GM21528 (cell line): ENCODE measurements around the gene MAL.
"Not testable (repeated sequence)": the region's sequence is repeated elsewhere in the genome, so short reads cannot be mapped to it uniquely, and the experiment has no call there.

Experiments used
- ATAC-seq: cut with Tn5 transposase; IDR thresholded peaks from one replicate; pipeline ENCODE4 v1.9.1; 2021; ENCODE audit warnings: mild to moderate bottlenecking, moderate library complexity; ENCODE audit not compliant: unreplicated experiment, low FRiP score

Gene MAL

GRCh38 chr2:95031076-95031725 lies 5.7 kb downstream of the MAL start:
- ATAC-seq = no peak

DNA sequence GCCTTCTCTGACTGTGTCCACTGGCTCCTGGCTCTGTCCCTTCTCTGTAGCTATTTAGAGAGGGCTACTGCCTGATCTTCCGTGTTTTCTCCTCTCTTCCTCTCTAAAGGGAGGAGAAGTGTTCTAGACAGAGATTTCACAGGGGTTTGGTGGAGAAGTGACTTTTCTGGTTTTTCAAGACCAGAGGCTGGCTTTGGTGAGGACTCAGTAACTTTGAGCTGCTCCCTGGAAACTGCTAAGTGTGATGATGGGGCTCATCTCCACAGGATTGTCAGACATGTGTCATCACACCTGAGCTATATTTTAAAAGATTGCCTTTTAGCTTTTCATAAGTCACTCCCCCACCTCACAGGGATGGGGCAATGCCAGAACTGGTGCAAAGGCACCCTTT lies 6.2 kb downstream of the MAL start:
- no peak for ATAC-seq

- ATAC-seq = no peak
Measured at GRCh38 chr2:95032341-95032740, 6.8 kb downstream of the MAL start.

- ATAC-seq = no peak
Measured at GRCh38 chr2:95032868-95033603, 7.5 kb downstream of the MAL start.

GRCh38 chr2:95034221-95034620 lies 8.7 kb downstream of the MAL start:
- no peak for ATAC-seq

DNA sequence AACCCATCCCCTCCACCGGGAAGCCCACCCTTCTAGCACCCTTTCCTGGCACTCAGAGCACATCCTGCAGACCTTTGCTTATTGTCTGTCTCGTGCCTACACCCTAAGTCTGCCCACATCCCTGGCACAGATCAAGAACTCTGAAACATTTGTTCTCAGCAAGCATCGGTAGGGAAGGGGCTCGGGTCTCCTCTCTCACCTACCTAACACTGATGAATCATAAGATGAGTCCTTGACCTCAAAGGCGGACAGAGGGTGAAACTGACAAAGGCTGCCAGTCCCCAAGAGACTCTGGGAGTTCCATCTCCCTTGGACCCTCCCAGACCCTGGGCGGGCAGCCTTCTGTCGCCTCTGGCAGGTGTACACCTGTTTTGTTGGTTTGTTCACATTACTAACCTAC lies 9.3 kb downstream of the MAL start:
- no peak for ATAC-seq

DNA sequence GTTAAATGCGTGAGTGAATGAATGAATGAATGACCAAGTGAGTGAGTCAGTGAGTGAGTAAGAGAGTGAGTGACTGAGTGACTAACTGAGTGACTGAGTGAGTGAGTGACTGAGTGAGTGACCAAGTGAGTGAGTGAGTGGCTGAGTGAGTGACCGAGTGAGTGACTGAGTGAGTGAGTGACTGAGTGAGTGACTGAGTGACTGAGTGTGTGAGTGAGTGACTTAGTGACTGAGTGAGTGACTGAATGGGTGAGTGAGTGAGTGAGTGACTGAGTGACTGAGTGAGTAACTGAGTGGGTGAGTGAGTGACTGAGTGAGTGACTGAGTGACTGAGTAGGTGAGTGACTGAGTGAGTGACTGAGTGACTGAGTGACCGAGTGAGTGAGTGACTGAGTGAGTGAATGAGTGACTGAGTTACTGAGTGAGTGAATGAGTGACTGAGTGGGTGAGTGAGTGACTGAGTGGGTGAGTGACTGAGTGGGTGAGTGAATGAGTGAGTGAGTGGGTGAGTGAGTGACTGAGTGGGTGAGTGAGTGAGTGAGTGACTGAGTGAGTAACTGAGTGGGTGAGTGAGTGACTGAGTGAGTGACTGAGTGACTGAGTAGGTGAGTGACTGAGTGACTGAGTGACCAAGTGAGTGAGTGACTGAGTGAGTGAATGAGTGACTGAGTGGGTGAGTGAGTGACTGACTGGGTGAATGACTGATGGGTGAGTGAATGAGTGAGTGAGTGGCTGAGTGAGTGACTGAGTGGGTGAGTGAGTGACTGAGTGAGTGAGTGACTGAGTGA lies 11.3 kb downstream of the MAL start:
- no peak for ATAC-seq

DNA sequence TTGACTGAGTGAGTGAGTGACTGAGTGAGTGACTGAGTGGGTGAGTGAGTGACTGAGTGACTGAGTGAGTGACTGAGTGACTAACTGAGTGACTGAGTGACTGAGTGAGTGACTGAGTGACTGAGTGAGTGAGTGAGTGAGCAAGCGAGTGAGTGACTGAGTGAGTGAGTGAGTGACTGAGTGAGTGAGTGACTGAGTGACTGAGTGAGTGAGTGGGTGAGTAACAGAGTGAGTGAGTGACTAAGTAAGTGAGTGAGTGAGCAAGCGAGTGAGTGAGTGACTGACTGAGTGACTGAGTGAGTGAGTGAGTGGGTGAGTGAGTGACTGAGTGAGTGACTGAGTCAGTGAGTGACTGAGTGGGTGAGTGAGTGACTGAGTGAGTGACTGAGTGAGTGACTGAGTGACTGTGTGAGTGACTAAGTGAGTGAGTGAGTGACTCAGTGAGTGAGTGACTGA lies 11.9 kb downstream of the MAL start:
- no peak for ATAC-seq

DNA sequence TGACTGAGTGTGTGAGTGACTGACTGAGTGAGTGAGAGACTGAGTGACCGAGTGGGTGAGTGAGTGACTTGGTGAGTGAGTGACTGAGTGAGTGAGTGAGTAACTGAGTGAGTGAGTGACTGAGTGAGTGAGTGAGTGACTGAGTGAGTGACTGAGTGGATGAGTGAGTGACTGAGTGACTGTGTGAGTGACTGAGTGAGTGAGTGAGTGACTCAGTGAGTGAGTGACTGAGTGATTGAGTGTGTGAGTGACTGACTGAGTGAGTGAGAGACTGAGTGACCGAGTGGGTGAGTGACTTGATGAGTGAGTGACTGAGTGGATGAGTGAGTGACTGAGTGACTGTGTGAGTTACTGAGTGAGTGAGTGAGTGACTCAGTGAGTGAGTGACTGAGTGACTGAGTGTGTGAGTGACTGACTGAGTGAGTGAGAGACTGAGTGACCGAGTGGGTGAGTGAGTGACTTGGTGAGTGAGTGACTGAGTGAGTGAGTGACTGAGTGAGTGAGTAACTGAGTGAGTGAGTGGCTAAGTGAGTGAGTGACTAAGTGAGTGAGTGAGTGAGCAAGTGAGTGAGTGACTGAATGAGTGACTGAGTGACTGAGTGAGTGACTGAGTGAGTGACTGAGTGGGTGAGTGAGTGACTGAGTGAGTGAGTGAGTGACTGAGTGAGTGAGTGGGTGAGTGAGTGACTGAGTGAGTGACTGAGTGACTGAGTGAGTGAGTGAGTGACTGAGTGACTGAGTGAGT lies 12.5 kb downstream of the MAL start:
- not testable (repeated sequence) for ATAC-seq

DNA sequence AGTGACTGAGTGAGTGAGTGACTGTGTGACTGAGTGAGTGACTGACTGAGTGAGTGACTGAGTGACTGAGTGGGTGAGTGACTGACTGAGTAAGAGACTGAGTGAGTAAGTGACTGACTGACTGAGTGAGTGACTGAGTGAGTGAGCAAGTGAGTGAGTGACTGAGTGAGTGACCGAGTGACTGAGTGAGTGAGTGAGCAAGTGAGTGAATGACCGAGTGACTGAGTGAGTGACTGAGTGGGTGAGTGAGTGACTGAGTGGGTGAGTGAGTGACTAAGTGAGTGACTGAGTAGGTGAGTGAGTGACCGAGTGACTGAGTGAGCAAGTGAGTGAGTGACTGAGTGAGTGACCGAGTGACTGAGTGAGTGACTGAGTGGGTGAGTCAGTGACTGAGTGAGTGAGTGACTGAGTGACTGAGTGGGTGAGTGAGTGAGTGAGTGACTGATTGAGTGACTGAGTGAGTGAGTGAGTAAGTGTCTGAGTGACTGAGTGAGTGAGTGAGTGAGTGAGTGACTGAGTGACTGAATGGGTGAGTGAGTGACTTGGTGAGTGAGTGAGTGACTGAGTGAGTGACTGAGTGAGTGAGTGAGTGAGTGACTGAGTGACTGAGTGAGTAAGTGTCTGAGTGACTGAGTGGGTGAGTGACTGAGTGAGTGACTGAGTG lies 13.3 kb downstream of the MAL start:
- no peak for ATAC-seq

GRCh38 chr2:95039363-95039762 lies 13.9 kb downstream of the MAL start:
- no peak for ATAC-seq

DNA sequence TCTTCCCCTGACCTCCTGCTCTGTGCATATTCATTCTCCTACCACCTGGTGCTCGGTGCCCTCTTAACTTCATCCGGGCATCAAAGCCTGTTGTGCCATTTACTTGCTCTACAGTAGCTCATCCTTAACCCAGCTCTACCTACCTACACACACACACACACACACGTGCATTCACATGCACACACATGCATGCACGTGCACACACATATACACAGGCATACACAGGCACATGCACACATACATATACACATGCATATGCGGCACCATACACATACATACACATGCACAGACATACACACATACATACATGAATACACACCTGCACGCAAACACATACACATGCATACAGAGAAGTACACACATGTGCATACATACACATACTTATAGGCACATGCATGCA lies 14.5 kb downstream of the MAL start:
- ATAC-seq = no peak

DNA sequence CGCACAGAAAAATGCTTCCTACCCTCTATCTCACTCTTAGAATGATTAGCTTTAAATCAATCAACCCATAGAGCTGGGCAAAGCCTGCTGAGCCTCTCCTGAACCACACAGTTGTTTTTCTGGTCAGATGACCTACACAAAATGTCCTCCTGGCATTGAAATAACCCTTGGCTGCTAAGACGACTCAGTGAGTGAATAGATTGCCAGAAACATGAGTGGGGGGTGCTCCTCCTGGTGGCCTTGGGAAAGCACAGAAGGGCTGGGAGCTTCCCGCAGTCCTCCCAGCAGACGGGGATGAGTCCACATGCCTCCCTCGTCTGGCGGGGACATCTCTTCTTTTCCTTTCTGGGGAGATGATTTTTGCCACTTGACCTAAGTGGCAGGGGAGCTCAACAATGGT lies 14.9 kb downstream of the MAL start:
- ATAC-seq = no peak

GRCh38 chr2:95041060-95041823 lies 15.7 kb downstream of the MAL start:
- no peak for ATAC-seq

DNA sequence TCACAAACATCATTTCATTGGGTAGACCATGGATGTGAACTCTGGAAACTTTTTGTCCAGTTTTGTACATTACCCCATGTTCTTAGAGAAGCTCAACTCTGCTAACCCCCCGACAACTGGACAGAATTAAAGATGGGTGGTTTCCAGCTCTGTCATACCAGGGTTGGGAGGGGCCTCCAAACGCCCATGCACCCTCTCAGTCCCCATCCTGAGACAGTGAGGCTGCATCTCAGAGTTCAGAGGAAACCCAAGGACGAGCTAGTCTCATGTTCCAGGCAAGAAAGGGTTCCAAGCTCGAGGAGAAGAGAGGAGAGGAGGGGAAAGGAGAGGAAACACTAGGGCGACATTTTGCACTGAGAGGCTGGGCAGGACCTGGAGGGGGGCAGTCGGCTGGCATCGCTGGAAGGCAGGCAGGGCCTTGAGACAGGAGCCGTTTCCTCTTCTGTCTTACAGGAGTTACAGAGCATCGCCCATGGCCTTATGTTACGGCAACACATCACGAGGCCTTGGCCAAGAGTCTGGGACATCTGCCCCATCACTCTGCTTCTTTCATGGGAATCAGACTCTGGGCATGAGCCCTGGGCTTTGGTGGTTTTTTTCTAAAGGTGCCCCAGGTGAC lies 16.4 kb downstream of the MAL start:
- ATAC-seq = no peak

GRCh38 chr2:95042472-95043271 lies 17.2 kb downstream of the MAL start:
- ATAC-seq = no peak

GRCh38 chr2:95043300-95044093 lies 18.0 kb downstream of the MAL start:
- ATAC-seq = no peak

- ATAC-seq = no peak
Measured at GRCh38 chr2:95044601-95045000, 19.1 kb downstream of the MAL start.
